ENCODE results near the gene CYP27C1. TPM values are rescaled to one million over a fixed set of nuclear protein-coding genes. Genes with fewer than 3 reads are reported as not detected.

Gene CYP27C1, protein sequence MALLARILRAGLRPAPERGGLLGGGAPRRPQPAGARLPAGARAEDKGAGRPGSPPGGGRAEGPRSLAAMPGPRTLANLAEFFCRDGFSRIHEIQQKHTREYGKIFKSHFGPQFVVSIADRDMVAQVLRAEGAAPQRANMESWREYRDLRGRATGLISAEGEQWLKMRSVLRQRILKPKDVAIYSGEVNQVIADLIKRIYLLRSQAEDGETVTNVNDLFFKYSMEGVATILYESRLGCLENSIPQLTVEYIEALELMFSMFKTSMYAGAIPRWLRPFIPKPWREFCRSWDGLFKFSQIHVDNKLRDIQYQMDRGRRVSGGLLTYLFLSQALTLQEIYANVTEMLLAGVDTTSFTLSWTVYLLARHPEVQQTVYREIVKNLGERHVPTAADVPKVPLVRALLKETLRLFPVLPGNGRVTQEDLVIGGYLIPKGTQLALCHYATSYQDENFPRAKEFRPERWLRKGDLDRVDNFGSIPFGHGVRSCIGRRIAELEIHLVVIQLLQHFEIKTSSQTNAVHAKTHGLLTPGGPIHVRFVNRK
- not detected in 2 replicates for total RNA-seq

DNA sequence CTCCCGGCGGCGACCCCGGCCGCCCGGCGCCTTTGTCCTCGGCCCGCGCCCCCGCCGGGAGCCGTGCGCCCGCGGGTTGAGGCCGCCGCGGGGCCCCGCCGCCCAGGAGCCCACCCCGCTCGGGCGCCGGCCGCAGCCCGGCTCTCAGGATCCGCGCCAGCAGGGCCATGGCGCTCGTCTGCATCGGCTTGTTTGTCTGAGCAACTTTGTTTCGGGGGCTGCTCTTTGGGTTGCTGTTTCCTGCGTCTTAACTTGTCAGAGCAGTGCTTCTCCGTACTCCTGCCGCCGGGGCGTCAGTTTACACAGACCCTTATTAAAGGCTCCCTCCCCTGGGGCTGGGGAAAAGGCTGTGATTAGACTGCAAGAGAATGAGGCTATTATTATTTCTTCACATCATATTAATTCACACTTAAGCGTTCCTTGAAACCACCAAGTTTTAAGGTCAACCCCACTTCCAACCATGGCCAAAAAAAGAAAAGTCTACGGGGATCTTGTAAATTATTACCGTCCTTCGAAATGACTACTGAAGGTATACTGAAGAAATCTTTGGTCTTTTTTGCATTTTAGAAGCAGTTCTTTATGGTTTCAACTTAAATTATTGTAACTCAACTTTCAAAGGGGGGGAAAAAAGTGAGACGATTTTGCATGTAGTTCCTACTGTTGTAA, at the start of gene CYP27C1:
TSS of gene CYP27C1 (minus strand) at position 198 of the 666 bp plus-strand sequence. CDS start at position 169, 29 bp downstream.

Small RNA genes within 50 kb of the gene (small RNA-seq; reads per million reads assigned to genes)
- gene NIFKP9, result not detected

Other genes with a start within 250 kb of the CYP27C1 start
- 38.3 and 40.9 TPM in 2 replicates for gene BIN1, start 113.1 kb downstream of the CYP27C1 start, total RNA-seq
- gene ERCC3, start 73.8 kb upstream of the CYP27C1 start, total RNA-seq, result 48.7 and 50.3 TPM in 2 replicates
- gene MAP3K2, start 167.7 kb upstream of the CYP27C1 start, total RNA-seq, result 18.0 and 27.4 TPM in 2 replicates
- gene PROC, start 198.1 kb upstream of the CYP27C1 start, total RNA-seq, result not detected in 2 replicates

Data from thoracic aorta endothelial cell (primary cell).